ENCODE measurements around the gene ELAPOR2. TPM values are rescaled to one million over a fixed set of nuclear protein-coding genes. Genes with fewer than 3 reads are reported as not detected.

Gene ELAPOR2
- total and polyA plus RNA-seq, 9 of the 15 experiments (the other 6 are each of a cell fraction or from before 2014, with no cell fraction given): 9.2 to 72.0 (median 35.0) TPM

- TF ChIP-seq RCOR1 (IDR thresholded peaks at IDR 0.05; ENCODE audit: borderline replicate concordance in 1 of 2, low read depth in 2 of 2, low read length in 2 of 2) (peak in 1 of 2 experiments; percentile 57; a peak in 2 of 4 replicates), UBTF (IDR thresholded peaks at IDR 0.05; ENCODE audit: borderline replicate concordance in 1 of 2, low read depth in 2 of 2, low read length in 2 of 2) (peak; percentile 81 to 84; a peak in 1 of 4 replicates), HNRNPH1 (optimal IDR thresholded peaks at IDR 0.05; ENCODE audit: low read depth, low read length) (no peak), USF1 (CRISPR knock-in tag; IDR thresholded peaks at IDR 0.05) (no peak), RBM25 (IDR thresholded peaks at IDR 0.05; ENCODE audit: low read depth, low read length, severe bottlenecking) (no peak), CSDE1 (IDR thresholded peaks at IDR 0.05) (no peak), ZNF639 (CRISPR knock-in tag; conservative IDR thresholded peaks at IDR 0.05 in 1 of 2, IDR thresholded peaks at IDR 0.05 in 1 of 2) (peak in 1 of 2 experiments; percentile 63; a peak in 2 of 4 replicates), ZNF134 (CRISPR knock-in tag; conservative IDR thresholded peaks at IDR 0.05) (no peak), NCOA1 (IDR thresholded peaks at IDR 0.05; ENCODE audit: low read depth) (no peak), NCOA4 (IDR thresholded peaks at IDR 0.05; ENCODE audit: partially characterized antibody) (no peak), RBBP5 (IDR thresholded peaks at IDR 0.05; ENCODE audit: borderline replicate concordance, insufficient read depth, low read length, poor library complexity, severe bottlenecking) (peak; percentile 91), TFAP4 (CRISPR knock-in tag; IDR thresholded peaks at IDR 0.05; ENCODE audit: borderline replicate concordance) (peak; percentile 64; the same call in 1 of the 2 replicates), VEZF1 (CRISPR knock-in tag; IDR thresholded peaks at IDR 0.05) (peak; percentile 97), PHF8 (IDR thresholded peaks at IDR 0.05; ENCODE audit: borderline replicate concordance, low read length) (peak; percentile 65; the same call in 1 of the 2 replicates), GABPA (tag; conservative IDR thresholded peaks at IDR 0.05; ENCODE audit: low read depth) (0 out of 2 replicates have a peak, but pooled peaks have one; percentile 32), KAT8 (IDR thresholded peaks at IDR 0.05; ENCODE audit: low read depth) (peak; percentile 69; the same call in 1 of the 2 replicates), XRCC4 (IDR thresholded peaks at IDR 0.05; ENCODE audit: extremely low read depth, insufficient read depth, insufficient read length) (no peak), CBFA2T2 (conservative IDR thresholded peaks at IDR 0.05) (no peak), CBX1 (IDR thresholded peaks at IDR 0.05; ENCODE audit: low read depth) (peak; percentile 60; the same call in 1 of the 2 replicates)
Measured at GRCh38 chr7:87059525-87060287, at the start of gene ELAPOR2 (continued).

Data from K562 (cell line).